Measurements from ENCODE around the gene MYBPH. TPM values are rescaled to one million over a fixed set of nuclear protein-coding genes. Genes with fewer than 3 reads are reported as not detected.

MYBPH gene
- total RNA-seq, 1 experiment from 2014 or later = not detected

- Histone ChIP-seq H2BK20ac (ENCODE audit: low read depth, low read length, poor library complexity, severe bottlenecking) (no peak overlapping the region), H3K4me1 (ENCODE audit: insufficient read depth, low read length) (peaks cover 6% of the 10 kb centered on the region; the same call in 1 of the 2 replicates), H3K4ac (ENCODE audit: low read depth, low read length) (no peak overlapping the region), H2AFZ (ENCODE audit: low read length) (no peak overlapping the region), H4K8ac (replicated peaks; ENCODE audit: insufficient read length, low read depth, low read length) (no peak overlapping the region), H2BK5ac (ENCODE audit: insufficient read length, low read length) (no peak overlapping the region), H3K9me3 (ENCODE audit: control insufficient read depth, low read depth, low read length) (no peaks in the 10 kb centered on the region), H3K14ac (ENCODE audit: insufficient read depth, low read length) (no peak overlapping the region), H3K79me1 (ENCODE audit: insufficient read depth, low read depth, low read length, poor library complexity, severe bottlenecking) (no peaks in the 10 kb centered on the region), H4K91ac (ENCODE audit: insufficient read length, low read depth, low read length) (no peak overlapping the region), H3K27me3 (ENCODE audit: insufficient read depth, low read length) (no peaks in the 10 kb centered on the region), H2BK120ac (ENCODE audit: low read depth, low read length, poor library complexity, severe bottlenecking) (no peak overlapping the region), H3K18ac (ENCODE audit: insufficient read length, low read depth, low read length) (no peak overlapping the region), H4K5ac (ENCODE audit: insufficient read length, low read depth, low read length) (no peak overlapping the region), H3K4me2 (ENCODE audit: insufficient read depth, insufficient read length, low read length) (no peak overlapping the region), H3K27ac (ENCODE audit: insufficient read length, low read depth, low read length) (no peak overlapping the region), H3K9ac (ENCODE audit: extremely low read depth, insufficient read length, low read length) (no peak overlapping the region), H3K23me2 (ENCODE audit: insufficient read length, low read depth, low read length, poor library complexity, severe bottlenecking) (peaks cover 3% of the 10 kb centered on the region), H3T11ph (ENCODE audit: low read length) (no peak overlapping the region), H2AK5ac (ENCODE audit: insufficient read length, low read length) (no peak overlapping the region), H3K79me2 (ENCODE audit: insufficient read depth, low read length) (no peaks in the 10 kb centered on the region), H4K20me1 (ENCODE audit: control insufficient read depth, insufficient read depth, insufficient read length) (no peaks in the 10 kb centered on the region), H3K56ac (ENCODE audit: insufficient read length, low read depth, low read length) (no peak overlapping the region), H2BK12ac (ENCODE audit: insufficient read length, low read depth, low read length) (no peak overlapping the region), H2BK15ac (ENCODE audit: low read depth, low read length) (no peak overlapping the region), H3K23ac (ENCODE audit: insufficient read length, low read depth, low read length) (no peak overlapping the region)
- WGBS (ENCODE audit: extremely low coverage, insufficient read length, low lambda C conversion rate) = no CpG with 5 or more reads among the region's 4 CpGs
- no peak overlapping the region for H3K4me3 Mint-ChIP-seq
- TF ChIP-seq CTCF (conservative IDR thresholded peaks at IDR 0.05) = no peak
- H3K27ac Mint-ChIP-seq = no peak overlapping the region
- no peaks in the 10 kb centered on the region; a peak in 2 of 5 replicates for H3K9me3 Mint-ChIP-seq
- H3K27me3 Mint-ChIP-seq (ENCODE audit: low read depth) = no peaks in the 10 kb centered on the region; the same call in none of the 2 replicates
- no peak for DNase-seq
- no peaks in the 10 kb centered on the region for H3K36me3 Mint-ChIP-seq (ENCODE audit: insufficient read depth in 1 of 3, low read depth in 3 of 3)
- H3K4me1 Mint-ChIP-seq = peaks cover 29 to 44% of the 10 kb centered on the region in 2 experiments
Observed at GRCh38 chr1:203184467-203184866, 8.8 kb upstream of the MYBPH start.

All from H9 (cell line).